Ishikawa (cell line): ENCODE data around the gene EN1.

Source experiments
- CEBPB ChIP-seq: IDR thresholded peaks from 2 replicates; pipeline ENCODE4 v1.6.1; 2012
- CREB1 ChIP-seq: IDR thresholded peaks from 2 replicates; pipeline ENCODE4 v1.6.1; 2012; ENCODE audit warnings: low read depth
- EGR1 ChIP-seq: IDR thresholded peaks from 2 replicates; pipeline ENCODE4 v1.6.1; 2012
- EP300 ChIP-seq: IDR thresholded peaks from 2 replicates; pipeline ENCODE4 v1.6.1; 2012; ENCODE audit warnings: borderline replicate concordance
- FOXM1 ChIP-seq: IDR thresholded peaks from 2 replicates; pipeline ENCODE4 v1.6.1; 2012; ENCODE audit warnings: low read depth, borderline replicate concordance
- MAX ChIP-seq: IDR thresholded peaks from 2 replicates; pipeline ENCODE4 v1.6.1; 2012
- NFIC ChIP-seq: IDR thresholded peaks from 2 replicates; pipeline ENCODE4 v1.6.1; 2012
- RAD21 ChIP-seq: IDR thresholded peaks from 2 replicates; pipeline ENCODE4 v1.6.1; 2012; ENCODE audit warnings: low read depth
- REST ChIP-seq: IDR thresholded peaks from 2 replicates; pipeline ENCODE4 v1.6.1; 2012; ENCODE audit warnings: low read depth, mild to moderate bottlenecking
- TAF1 ChIP-seq: IDR thresholded peaks from 2 replicates; pipeline ENCODE4 v1.6.1; 2012; ENCODE audit warnings: low read depth, mild to moderate bottlenecking
- TCF12 ChIP-seq: IDR thresholded peaks from 2 replicates; pipeline ENCODE4 v1.6.1; 2012; ENCODE audit warnings: low read depth
- TEAD4 ChIP-seq: IDR thresholded peaks from 2 replicates; pipeline ENCODE4 v1.6.1; 2012
- YY1 ChIP-seq: IDR thresholded peaks from 2 replicates; pipeline ENCODE4 v1.6.1; 2012; ENCODE audit warnings: low read depth
- ZBTB7A ChIP-seq: IDR thresholded peaks from 2 replicates; pipeline ENCODE4 v1.6.1; 2012; ENCODE audit warnings: low read depth
- TF ChIP-seq, protein P1 (sequence below): IDR thresholded peaks from 2 replicates; pipeline ENCODE4 v1.6.1; 2012

Gene EN1

GRCh38 chr2:118833716-118834439 is 13.6 kb downstream of the EN1 start:
- no peak for TF ChIP-seq ZBTB7A
- TF ChIP-seq TAF1 = no peak
- TF ChIP-seq REST = no peak
- TF ChIP-seq CEBPB = no peak

DNA sequence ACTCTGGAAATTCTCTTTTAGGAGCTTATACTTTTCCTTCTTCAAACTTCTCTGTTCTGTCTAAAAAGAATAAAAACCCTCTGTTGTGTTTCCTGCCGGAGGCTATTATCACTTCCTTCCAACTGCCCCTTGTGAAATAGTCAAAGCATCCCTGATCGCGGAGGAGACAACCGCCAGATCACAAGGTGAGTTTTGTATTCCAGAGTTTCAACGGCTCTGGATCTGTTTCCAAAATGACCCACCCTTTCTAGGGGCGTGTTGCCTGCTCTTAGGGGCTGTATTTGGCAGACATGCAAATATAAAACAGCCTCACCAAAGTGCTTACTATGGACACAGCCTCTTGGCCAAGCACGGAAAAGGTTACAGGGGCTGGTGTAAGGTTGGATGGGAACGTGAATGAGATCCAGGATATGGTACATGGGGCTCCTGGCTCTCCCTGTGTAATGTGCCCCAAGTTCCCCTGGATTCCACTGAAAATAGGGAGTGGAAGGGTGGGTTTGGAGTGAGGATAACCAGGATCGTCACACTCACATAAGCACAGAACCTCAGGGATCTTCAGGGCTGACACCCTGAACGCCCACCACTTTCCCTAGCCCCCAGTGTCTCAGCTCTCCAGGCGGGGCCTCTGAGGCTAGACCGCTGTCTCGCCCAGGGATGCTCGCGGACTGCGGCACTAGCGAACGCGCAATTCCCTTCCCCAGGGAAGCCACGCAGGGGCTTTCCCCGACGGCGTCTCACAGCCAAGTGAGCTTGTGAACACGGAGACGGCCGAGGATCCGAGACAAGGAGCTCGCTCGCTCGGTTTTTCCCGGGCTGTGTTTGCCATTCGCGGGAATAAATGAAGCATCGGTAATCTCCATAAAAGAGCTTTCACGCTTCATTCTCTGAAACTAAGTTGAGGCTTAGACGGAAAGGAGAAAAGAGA is 14.4 kb downstream of the EN1 start:
- TF ChIP-seq TAF1 (no peak), CREB1 (no peak), NFIC (no peak)

GRCh38 chr2:118832071-118832790 is 15.2 kb downstream of the EN1 start:
- TF ChIP-seq FOXM1 = no peak
- TF ChIP-seq YY1 = no peak
- TF ChIP-seq TEAD4 = no peak
- TF ChIP-seq EGR1 = no peak

GRCh38 chr2:118830881-118831280 is 16.6 kb downstream of the EN1 start:
- TF ChIP-seq TEAD4 = no peak
- no peak for TF ChIP-seq CREB1
- no peak for TF ChIP-seq TAF1
- no peak for TF ChIP-seq ZBTB7A
- TF ChIP-seq RAD21 = no peak
- TF ChIP-seq CEBPB = no peak
- no peak for TF ChIP-seq YY1
- no peak for TF ChIP-seq FOXM1
- TF ChIP-seq EP300 = no peak
- TF ChIP-seq TCF12 = no peak
- TF ChIP-seq NFIC = no peak

- TF ChIP-seq TAF1 (no peak), TEAD4 (no peak), EP300 (no peak), CREB1 (no peak), REST (no peak)
Observed at GRCh38 chr2:118830118-118830517, 17.3 kb downstream of the EN1 start.

- TF ChIP-seq EGR1 (no peak), EP300 (no peak), NFIC (no peak), TEAD4 (no peak), REST (no peak), MAX (no peak), TCF12 (no peak), ZBTB7A (no peak), RAD21 (no peak), FOXM1 (no peak), TAF1 (no peak), CREB1 (no peak)
- TF ChIP-seq, protein P1, sequence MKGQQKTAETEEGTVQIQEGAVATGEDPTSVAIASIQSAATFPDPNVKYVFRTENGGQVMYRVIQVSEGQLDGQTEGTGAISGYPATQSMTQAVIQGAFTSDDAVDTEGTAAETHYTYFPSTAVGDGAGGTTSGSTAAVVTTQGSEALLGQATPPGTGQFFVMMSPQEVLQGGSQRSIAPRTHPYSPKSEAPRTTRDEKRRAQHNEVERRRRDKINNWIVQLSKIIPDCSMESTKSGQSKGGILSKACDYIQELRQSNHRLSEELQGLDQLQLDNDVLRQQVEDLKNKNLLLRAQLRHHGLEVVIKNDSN = no peak
Observed at GRCh38 chr2:118826093-118826492, 21.4 kb downstream of the EN1 start.
